HEK293 (cell line): Measurements from ENCODE around the gene RNASE8.

ENCODE experiments used
- FEZF1 ChIP-seq: fragments of 450-650 bp; formaldehyde crosslinking; IDR thresholded peaks from 2 replicates; pipeline ENCODE4 v1.5.1; 2016; ENCODE audit warnings: missing biosample characterization, missing genetic modification characterization
- GLI4 ChIP-seq: fragments of 450-650 bp; formaldehyde crosslinking; IDR thresholded peaks from 2 replicates; pipeline ENCODE4 v1.5.1; 2016; ENCODE audit warnings: missing biosample characterization, missing genetic modification characterization
- HOXD13 ChIP-seq: sonication (generic); formaldehyde crosslinking; IDR thresholded peaks from 2 replicates; pipeline ENCODE4 v1.8.0; 2022; ENCODE audit warnings: missing genetic modification reagents, borderline replicate concordance
- TRIM28 ChIP-seq: IDR thresholded peaks from 2 replicates; pipeline ENCODE4 v1.6.1; 2011; ENCODE audit warnings: low read length, control low read depth, borderline replicate concordance
- ZBTB1 ChIP-seq: fragments of 450-650 bp; formaldehyde crosslinking; IDR thresholded peaks from 2 replicates; pipeline ENCODE4 v1.5.1; 2016; ENCODE audit warnings: missing biosample characterization, missing genetic modification characterization
- ZBTB10 ChIP-seq: fragments of 450-650 bp; formaldehyde crosslinking; IDR thresholded peaks from 2 replicates; pipeline ENCODE4 v1.5.1; 2016; ENCODE audit warnings: missing biosample characterization, missing genetic modification characterization
- ZBTB26 ChIP-seq: fragments of 450-650 bp; formaldehyde crosslinking; optimal IDR thresholded peaks from 2 replicates; pipeline ENCODE3; 2016; ENCODE audit warnings: missing biosample characterization, mild to moderate bottlenecking, missing genetic modification characterization
- ZBTB8A ChIP-seq: fragments of 450-650 bp; formaldehyde crosslinking; IDR thresholded peaks from 2 replicates; pipeline ENCODE4 v1.5.1; 2016; ENCODE audit warnings: missing biosample characterization, missing genetic modification characterization
- ZEB2 ChIP-seq: fragments of 450-650 bp; formaldehyde crosslinking; IDR thresholded peaks from 2 replicates; pipeline ENCODE4 v1.5.1; 2016; ENCODE audit warnings: missing biosample characterization, missing genetic modification characterization
- ZIC2 ChIP-seq: fragments of 450-650 bp; formaldehyde crosslinking; IDR thresholded peaks from 2 replicates; pipeline ENCODE4 v1.5.1; 2016; ENCODE audit warnings: missing biosample characterization, missing genetic modification characterization
- ZNF133 ChIP-seq: fragments of 450-650 bp; formaldehyde crosslinking; IDR thresholded peaks from 2 replicates; pipeline ENCODE4 v1.5.1; 2016; ENCODE audit warnings: missing biosample characterization, missing genetic modification characterization
- ZNF140 ChIP-seq: fragments of 450-650 bp; formaldehyde crosslinking; IDR thresholded peaks from 2 replicates; pipeline ENCODE4 v1.5.1; 2016; ENCODE audit warnings: missing biosample characterization, missing genetic modification characterization
- ZNF2 ChIP-seq: fragments of 450-650 bp; formaldehyde crosslinking; IDR thresholded peaks from 2 replicates; pipeline ENCODE4 v1.5.1; 2016; ENCODE audit warnings: missing biosample characterization, missing genetic modification characterization
- ZNF221 ChIP-seq: fragments of 450-650 bp; formaldehyde crosslinking; IDR thresholded peaks from 2 replicates; pipeline ENCODE4 v1.5.1; 2017; ENCODE audit warnings: missing biosample characterization, missing genetic modification characterization, borderline replicate concordance
- ZNF223 ChIP-seq: fragments of 450-650 bp; formaldehyde crosslinking; IDR thresholded peaks from 2 replicates; pipeline ENCODE4 v1.5.1; 2016; ENCODE audit warnings: missing biosample characterization, missing genetic modification characterization
- ZNF239 ChIP-seq: fragments of 450-650 bp; formaldehyde crosslinking; IDR thresholded peaks from 2 replicates; pipeline ENCODE4 v1.5.1; 2016; ENCODE audit warnings: missing biosample characterization, missing genetic modification characterization
- ZNF274 ChIP-seq, 2 experiments: fragments of 200-500 bp in 1 of 2; fragments of 450-650 bp in 1 of 2; sonication (Bioruptor generic) in 1 of 2; formaldehyde crosslinking in 1 of 2; IDR thresholded peaks; 2 replicates each; pipeline versions ENCODE4 v1.5.1 to v1.6.1; 2014 to 2016; ENCODE audit warnings: borderline replicate concordance in 1 of 2, inconsistent platforms in 1 of 2, low read length in 1 of 2, missing biosample characterization in 1 of 2, missing genetic modification characterization in 1 of 2
- ZNF324 ChIP-seq: fragments of 450-650 bp; formaldehyde crosslinking; IDR thresholded peaks from 2 replicates; pipeline ENCODE4 v1.5.1; 2016; ENCODE audit warnings: missing biosample characterization, missing genetic modification characterization
- ZNF433 ChIP-seq: fragments of 450-650 bp; formaldehyde crosslinking; IDR thresholded peaks from 2 replicates; pipeline ENCODE4 v1.5.1; 2016; ENCODE audit warnings: missing biosample characterization, missing genetic modification characterization, low read depth
- ZNF48 ChIP-seq: fragments of 450-650 bp; formaldehyde crosslinking; IDR thresholded peaks from 2 replicates; pipeline ENCODE4 v1.5.1; 2016; ENCODE audit warnings: missing biosample characterization, missing genetic modification characterization
- ZNF510 ChIP-seq: fragments of 450-650 bp; formaldehyde crosslinking; IDR thresholded peaks from 2 replicates; pipeline ENCODE4 v1.5.1; 2018; ENCODE audit warnings: mild to moderate bottlenecking, missing genetic modification characterization, missing biosample characterization; ENCODE audit not compliant: insufficient replicate concordance
- ZNF514 ChIP-seq: fragments of 450-650 bp; formaldehyde crosslinking; IDR thresholded peaks from 2 replicates; pipeline ENCODE4 v1.5.1; 2016; ENCODE audit warnings: missing biosample characterization, missing genetic modification characterization
- ZNF530 ChIP-seq: fragments of 450-650 bp; formaldehyde crosslinking; IDR thresholded peaks from 2 replicates; pipeline ENCODE4 v1.5.1; 2016; ENCODE audit warnings: low read depth, missing biosample characterization, missing genetic modification characterization
- ZNF571 ChIP-seq: fragments of 450-650 bp; formaldehyde crosslinking; IDR thresholded peaks from 2 replicates; pipeline ENCODE4 v1.5.0; 2017; ENCODE audit warnings: missing biosample characterization, missing genetic modification characterization
- ZNF580 ChIP-seq: fragments of 450-650 bp; formaldehyde crosslinking; IDR thresholded peaks from 2 replicates; pipeline ENCODE4 v1.5.1; 2016; ENCODE audit warnings: missing biosample characterization, missing genetic modification characterization
- ZNF660 ChIP-seq: fragments of 450-650 bp; IDR thresholded peaks from 2 replicates; pipeline ENCODE4 v1.5.1; 2018; ENCODE audit warnings: missing biosample characterization, mild to moderate bottlenecking, missing genetic modification characterization
- ZNF670 ChIP-seq: fragments of 450-650 bp; formaldehyde crosslinking; IDR thresholded peaks from 2 replicates; pipeline ENCODE4 v1.5.1; 2016; ENCODE audit warnings: missing biosample characterization, missing genetic modification characterization, low read depth
- ZNF677 ChIP-seq: fragments of 450-650 bp; IDR thresholded peaks from 2 replicates; pipeline ENCODE4 v1.5.0; 2018; ENCODE audit warnings: missing biosample characterization, mild to moderate bottlenecking, missing genetic modification characterization, moderate library complexity
- ZNF747 ChIP-seq: fragments of 450-650 bp; formaldehyde crosslinking; IDR thresholded peaks from 2 replicates; pipeline ENCODE4 v1.5.1; 2016; ENCODE audit warnings: missing biosample characterization, missing genetic modification characterization
- ZNF768 ChIP-seq: fragments of 450-650 bp; formaldehyde crosslinking; IDR thresholded peaks from 2 replicates; pipeline ENCODE4 v1.5.1; 2018; ENCODE audit warnings: missing biosample characterization, mild to moderate bottlenecking, missing genetic modification characterization
- ZNF776 ChIP-seq: fragments of 450-650 bp; formaldehyde crosslinking; IDR thresholded peaks from 2 replicates; pipeline ENCODE4 v1.5.0; 2017; ENCODE audit warnings: missing biosample characterization, missing genetic modification characterization, borderline replicate concordance
- ZSCAN4 ChIP-seq: fragments of 450-650 bp; formaldehyde crosslinking; IDR thresholded peaks from 2 replicates; pipeline ENCODE4 v1.5.1; 2017; ENCODE audit warnings: missing biosample characterization, missing genetic modification characterization
- TF ChIP-seq, protein P1 (sequence below): fragments of 450-650 bp; formaldehyde crosslinking; IDR thresholded peaks from 2 replicates; pipeline ENCODE4 v1.5.1; 2016; ENCODE audit warnings: missing biosample characterization, missing genetic modification characterization
- TF ChIP-seq, protein P2 (sequence below): fragments of 450-650 bp; formaldehyde crosslinking; IDR thresholded peaks from 2 replicates; pipeline ENCODE4 v1.5.1; 2017; ENCODE audit warnings: missing biosample characterization, missing genetic modification characterization

The RNASE8 gene

GRCh38 chr14:21069388-21070082 lies 11.9 kb downstream of the RNASE8 start (continued):
- TF ChIP-seq ZIC2 (tag by site-specific recombination) (peak; percentile 48), HOXD13 (CRISPR knock-in tag) (no peak), GLI4 (tag by site-specific recombination) (no peak), ZNF221 (tag by site-specific recombination) (no peak), ZNF580 (tag by site-specific recombination) (no peak), ZNF776 (tag by site-specific recombination) (no peak), ZNF433 (no peak), ZNF140 (tag by site-specific recombination) (no peak), ZNF670 (tag by site-specific recombination) (no peak), ZSCAN4 (tag by site-specific recombination) (no peak), FEZF1 (tag by site-specific recombination) (no peak), ZNF530 (tag by site-specific recombination) (no peak), ZNF747 (tag by site-specific recombination) (no peak), ZNF239 (tag by site-specific recombination) (no peak), ZNF510 (no peak), ZEB2 (tag by site-specific recombination) (peak; percentile 34), ZNF514 (no peak), ZNF223 (tag by site-specific recombination) (no peak), ZNF274 (IDR thresholded peaks at IDR 0.05; ENCODE audit: low read length) (no peak), ZNF274 (tag by site-specific recombination; IDR thresholded peaks at IDR 0.05; ENCODE audit: borderline replicate concordance) (no peak), ZBTB1 (no peak), TRIM28 (no peak), ZNF2 (no peak), ZBTB8A (tag by site-specific recombination) (peak; percentile 40), ZBTB10 (tag by site-specific recombination) (peak; percentile 52; the same call in 1 of the 2 replicates), ZNF768 (no peak), ZNF660 (no peak), ZBTB26 (tag by site-specific recombination) (peak; percentile 67), ZNF677 (tag by site-specific recombination) (no peak), ZNF48 (no peak), ZNF133 (tag by site-specific recombination) (no peak), ZNF324 (tag by site-specific recombination) (no peak), ZNF571 (no peak)
- TF ChIP-seq, protein P1, sequence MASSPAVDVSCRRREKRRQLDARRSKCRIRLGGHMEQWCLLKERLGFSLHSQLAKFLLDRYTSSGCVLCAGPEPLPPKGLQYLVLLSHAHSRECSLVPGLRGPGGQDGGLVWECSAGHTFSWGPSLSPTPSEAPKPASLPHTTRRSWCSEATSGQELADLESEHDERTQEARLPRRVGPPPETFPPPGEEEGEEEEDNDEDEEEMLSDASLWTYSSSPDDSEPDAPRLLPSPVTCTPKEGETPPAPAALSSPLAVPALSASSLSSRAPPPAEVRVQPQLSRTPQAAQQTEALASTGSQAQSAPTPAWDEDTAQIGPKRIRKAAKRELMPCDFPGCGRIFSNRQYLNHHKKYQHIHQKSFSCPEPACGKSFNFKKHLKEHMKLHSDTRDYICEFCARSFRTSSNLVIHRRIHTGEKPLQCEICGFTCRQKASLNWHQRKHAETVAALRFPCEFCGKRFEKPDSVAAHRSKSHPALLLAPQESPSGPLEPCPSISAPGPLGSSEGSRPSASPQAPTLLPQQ (tag by site-specific recombination) = no peak
- TF ChIP-seq, protein P2, sequence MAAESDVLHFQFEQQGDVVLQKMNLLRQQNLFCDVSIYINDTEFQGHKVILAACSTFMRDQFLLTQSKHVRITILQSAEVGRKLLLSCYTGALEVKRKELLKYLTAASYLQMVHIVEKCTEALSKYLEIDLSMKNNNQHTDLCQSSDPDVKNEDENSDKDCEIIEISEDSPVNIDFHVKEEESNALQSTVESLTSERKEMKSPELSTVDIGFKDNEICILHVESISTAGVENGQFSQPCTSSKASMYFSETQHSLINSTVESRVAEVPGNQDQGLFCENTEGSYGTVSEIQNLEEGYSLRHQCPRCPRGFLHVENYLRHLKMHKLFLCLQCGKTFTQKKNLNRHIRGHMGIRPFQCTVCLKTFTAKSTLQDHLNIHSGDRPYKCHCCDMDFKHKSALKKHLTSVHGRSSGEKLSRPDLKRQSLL = no peak
